GM12878 (cell line): ENCODE data around the gene CLIP1.

Source experiments
- CHD4 ChIP-seq: fragments of 200-600 bp; sonication (generic); IDR thresholded peaks from 2 replicates; pipeline ENCODE4 v1.6.1; 2016; ENCODE audit warnings: mild to moderate bottlenecking
- CTCF ChIP-seq, 3 experiments: IDR thresholded peaks in 2 of 3; conservative IDR thresholded peaks in 1 of 3; 2 replicates each; pipeline ENCODE4 v1.5.1; 2011; ENCODE audit warnings: low read depth in 3 of 3, low read length in 3 of 3, mild to moderate bottlenecking in 3 of 3, control low read depth in 2 of 3, moderate library complexity in 2 of 3, inconsistent platforms in 1 of 3, mixed read lengths in 1 of 3; ENCODE audit not compliant: control insufficient read depth in 2 of 3, insufficient read depth in 1 of 3; ENCODE audit errors: extremely low read depth in 1 of 3
- EZH2 ChIP-seq: IDR thresholded peaks from 2 replicates; pipeline ENCODE4 v1.6.1; 2012; ENCODE audit warnings: low read depth, mild to moderate bottlenecking, control low read depth, inconsistent platforms, low read length, borderline replicate concordance; ENCODE audit not compliant: control insufficient read depth
- KDM1A ChIP-seq: fragments of 200-600 bp; sonication (generic); IDR thresholded peaks from 2 replicates; pipeline ENCODE4 v1.6.1; 2016; ENCODE audit warnings: borderline replicate concordance
- MYC ChIP-seq: IDR thresholded peaks from 2 replicates; pipeline ENCODE4 v1.6.1; 2011; ENCODE audit warnings: mild to moderate bottlenecking, low read length, moderate library complexity, inconsistent platforms; ENCODE audit not compliant: insufficient read depth, insufficient replicate concordance, insufficient read length, severe bottlenecking
- NRF1 ChIP-seq: conservative IDR thresholded peaks from 2 replicates; pipeline ENCODE4 v1.6.1; 2011; ENCODE audit warnings: mild to moderate bottlenecking, low read depth, low read length, improper control_type of control experiment
- RAD21 ChIP-seq: IDR thresholded peaks from 2 replicates; pipeline ENCODE4 v1.6.1; 2011; ENCODE audit warnings: mild to moderate bottlenecking, low read depth, low read length, moderate library complexity; ENCODE audit not compliant: insufficient read depth
- RELA ChIP-seq: fragments of 450-650 bp; IDR thresholded peaks from 2 replicates; pipeline ENCODE4 v1.8.0; 2014; ENCODE audit warnings: borderline replicate concordance; ENCODE audit not compliant: partially characterized antibody
- RFX5 ChIP-seq: IDR thresholded peaks from 2 replicates; pipeline ENCODE4 v1.6.1; 2011; ENCODE audit warnings: low read depth, low read length, improper control_type of control experiment
- TBL1XR1 ChIP-seq: IDR thresholded peaks from 2 replicates; pipeline ENCODE4 v1.6.1; 2012; ENCODE audit warnings: low read depth, low read length, improper control_type of control experiment
- TF ChIP-seq, protein P1 (sequence below): IDR thresholded peaks from 2 replicates; pipeline ENCODE4 v1.6.1; 2012; ENCODE audit warnings: low read depth, low read length, improper control_type of control experiment

DNA sequence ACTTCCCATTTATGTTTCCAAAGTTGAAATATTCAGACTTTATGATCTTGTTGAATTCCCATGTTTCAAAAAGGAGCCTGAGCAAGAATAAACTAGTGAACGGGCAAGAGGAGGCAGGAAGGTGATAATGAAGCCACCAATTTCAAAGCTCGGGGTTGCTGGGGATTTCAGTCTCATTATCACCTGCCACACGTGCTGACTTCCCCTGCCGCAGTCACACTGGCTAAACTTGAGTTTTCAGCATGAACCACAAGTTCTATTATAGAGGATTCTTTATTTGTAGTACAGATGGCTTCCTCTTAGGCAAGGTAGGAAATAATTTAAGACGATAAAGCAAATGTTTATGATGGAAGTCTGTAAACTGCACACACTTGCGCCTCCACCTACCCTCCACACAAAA, 178.5 kb downstream of the CLIP1 start:
- TF ChIP-seq NRF1 (no peak), CTCF (IDR thresholded peaks at IDR 0.05 in 2 of 3, conservative IDR thresholded peaks at IDR 0.05 in 1 of 3; ENCODE audit: control insufficient read depth in 2 of 3, extremely low read depth in 1 of 3, insufficient read depth in 1 of 3, low read depth in 3 of 3, low read length in 3 of 3) (no peak), MYC (no peak), EZH2 (no peak), TBL1XR1 (no peak), RFX5 (no peak), RELA (no peak), KDM1A (no peak), RAD21 (no peak), CHD4 (no peak)
- TF ChIP-seq, protein P1, sequence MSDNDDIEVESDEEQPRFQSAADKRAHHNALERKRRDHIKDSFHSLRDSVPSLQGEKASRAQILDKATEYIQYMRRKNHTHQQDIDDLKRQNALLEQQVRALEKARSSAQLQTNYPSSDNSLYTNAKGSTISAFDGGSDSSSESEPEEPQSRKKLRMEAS, result no peak
